IPS DF 4.7 (cell line): ENCODE results near the gene SF3A1.

Experiments used
- DNase-seq: peaks from one replicate; pipeline ENCODE4 v3.0.0-alpha.2; 2013; ENCODE audit warnings: low spot score; ENCODE audit errors: extremely low read depth

The SF3A1 gene

DNA sequence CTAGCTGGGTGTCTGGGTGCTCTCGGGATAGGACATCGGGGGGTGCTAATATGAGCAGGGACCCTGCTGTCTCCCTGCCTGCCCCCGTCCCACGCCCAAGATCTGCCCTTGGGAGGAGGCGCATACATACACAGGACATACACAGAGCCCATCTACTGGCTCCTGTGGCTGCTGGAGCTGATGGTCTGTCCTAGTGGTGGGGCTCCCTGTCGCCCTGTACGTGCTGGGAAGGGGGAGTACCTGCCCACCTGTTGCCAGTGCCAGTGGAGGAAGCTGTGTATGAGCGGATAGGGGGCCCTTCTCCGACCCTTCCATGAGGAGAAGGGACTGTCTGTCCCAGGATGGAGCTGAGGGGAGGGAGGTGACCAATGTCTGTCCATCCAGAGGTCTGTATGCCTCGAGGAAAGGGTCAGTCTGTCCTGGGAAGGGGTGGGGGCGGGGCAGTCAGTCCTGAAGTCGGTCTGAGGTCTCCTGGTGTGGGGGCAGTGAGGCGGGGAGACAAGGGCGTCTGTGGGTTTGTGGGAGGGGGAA is 30.9 kb downstream of the SF3A1 start:
- no peak for DNase-seq

DNA sequence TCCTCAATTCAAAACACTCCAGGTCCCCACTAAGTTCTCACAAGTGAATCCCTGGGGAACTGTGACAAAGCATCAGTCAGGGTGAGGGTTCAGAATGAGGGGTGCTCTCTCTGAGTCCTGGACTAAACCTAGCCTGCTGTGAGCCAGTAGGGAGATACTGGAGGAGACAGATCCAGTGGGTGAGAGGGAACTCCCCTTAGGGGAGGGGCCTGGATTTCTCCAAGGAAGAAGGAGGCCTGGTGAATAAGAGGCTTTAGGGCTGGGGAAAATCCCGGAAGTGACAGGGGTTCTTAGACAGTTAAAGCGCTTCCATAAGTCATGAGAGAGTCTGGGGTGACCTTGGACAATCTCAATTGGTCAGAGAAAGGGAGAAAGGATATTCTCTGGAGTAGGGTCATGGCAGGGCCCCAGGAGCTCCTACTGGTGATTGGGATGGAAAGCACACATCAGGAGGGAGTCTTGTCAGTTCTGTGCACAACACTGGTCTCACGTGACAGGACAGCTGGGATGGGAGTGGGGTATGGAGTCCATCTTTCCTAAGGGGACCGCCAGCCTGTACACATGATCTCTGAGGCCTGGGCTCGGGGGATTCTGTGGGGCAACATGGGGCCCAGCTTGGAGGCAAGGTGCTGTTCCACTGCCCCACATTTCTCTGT is 31.5 kb downstream of the SF3A1 start:
- DNase-seq, result no peak

DNA sequence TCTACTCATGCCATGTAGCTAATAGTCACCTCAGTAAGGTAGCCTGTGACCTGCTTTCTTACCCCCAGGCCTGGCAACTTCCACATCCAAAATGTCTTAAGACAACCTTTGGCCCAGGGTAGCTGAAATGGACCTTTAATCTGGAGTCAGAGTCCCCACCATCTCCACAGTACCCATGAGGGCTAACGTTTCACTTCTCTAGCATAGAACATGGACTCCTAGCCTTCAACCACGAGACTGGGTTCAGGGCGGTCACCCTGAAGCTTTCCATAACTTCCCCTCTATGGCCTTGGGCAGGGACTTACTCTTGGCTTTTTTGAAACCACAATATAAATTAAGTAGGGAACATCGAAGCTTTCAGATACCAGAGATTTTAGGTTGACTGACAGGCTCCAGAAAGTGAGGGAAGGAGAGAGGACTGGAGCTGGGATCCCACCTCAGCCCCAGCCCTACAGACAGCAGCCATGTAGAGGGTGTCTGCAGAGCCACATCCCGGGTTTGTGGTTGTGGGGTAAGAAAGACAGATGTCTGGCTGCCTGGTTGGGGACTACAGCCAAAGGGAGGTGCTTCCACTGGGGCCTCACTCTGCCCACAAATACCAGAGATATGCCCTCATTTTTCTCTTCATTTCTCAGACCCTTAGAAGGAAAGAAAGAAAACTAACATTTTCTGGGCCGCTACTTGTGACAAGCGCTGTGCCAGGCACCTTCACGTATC is 32.5 kb downstream of the SF3A1 start:
- no peak for DNase-seq

DNA sequence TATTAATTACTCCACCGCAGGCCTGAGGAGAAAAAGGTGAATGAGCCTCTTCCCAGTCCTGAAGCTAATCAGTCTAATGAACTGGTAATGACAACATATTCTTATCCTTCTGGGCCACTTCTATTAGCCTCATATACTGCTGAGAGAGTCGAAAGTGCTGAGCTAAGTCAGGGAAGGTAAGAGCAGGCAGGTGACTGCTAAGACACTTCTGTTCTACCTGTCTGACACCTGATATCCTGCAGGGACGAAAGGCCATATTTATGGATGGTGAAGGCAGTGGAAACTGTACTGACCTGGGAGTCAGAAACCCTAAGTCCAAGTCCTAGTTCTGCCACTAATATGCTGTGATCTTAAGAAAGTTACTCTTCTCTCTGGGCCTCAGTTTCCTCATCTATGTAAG is 33.4 kb downstream of the SF3A1 start:
- DNase-seq, result no peak

DNA sequence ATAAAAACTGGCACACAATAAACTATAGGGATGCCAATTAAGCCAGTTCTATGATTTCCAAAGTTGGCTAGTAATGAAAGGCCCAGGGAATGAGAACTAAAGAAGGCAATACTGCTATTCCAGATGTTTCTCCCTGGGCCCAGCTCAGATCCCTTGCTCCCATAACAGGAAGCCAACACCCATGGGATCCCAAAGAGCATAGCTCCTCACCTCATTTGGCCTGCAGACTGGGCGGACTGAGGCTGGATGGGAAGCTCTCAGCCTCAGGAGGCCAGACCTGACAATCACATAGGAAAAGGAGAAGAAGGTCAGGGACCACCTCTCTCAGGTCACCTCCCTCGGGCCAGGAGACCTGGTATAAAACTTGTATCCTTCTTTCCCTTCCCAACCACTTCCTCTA is 35.2 kb downstream of the SF3A1 start:
- DNase-seq, result no peak

DNA sequence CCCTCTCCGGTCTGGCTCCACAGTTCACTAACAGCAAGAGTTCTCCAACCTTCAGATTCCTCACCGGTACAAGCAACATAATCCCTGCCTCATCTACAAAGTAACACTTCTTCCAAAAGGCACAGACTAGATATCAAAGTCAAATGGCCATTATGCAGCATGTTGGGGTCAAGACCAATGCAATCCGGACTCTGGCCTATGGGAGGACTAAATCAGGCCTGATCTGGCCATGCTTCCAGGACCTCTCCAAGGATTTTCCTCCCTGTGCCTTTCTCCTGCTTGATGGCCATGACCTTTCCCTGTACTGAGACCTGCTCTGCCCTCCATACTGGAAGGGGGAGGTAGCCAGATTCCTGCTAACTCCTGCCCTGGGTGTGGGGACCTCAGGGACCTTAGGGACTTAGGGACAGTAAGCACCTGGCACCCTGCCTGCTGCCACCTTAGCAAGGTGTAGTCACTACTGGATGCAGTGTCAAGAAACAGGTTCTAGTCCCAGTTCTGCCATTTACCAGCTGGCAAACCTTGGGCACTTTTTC is 36.6 kb downstream of the SF3A1 start:
- no peak for DNase-seq

DNA sequence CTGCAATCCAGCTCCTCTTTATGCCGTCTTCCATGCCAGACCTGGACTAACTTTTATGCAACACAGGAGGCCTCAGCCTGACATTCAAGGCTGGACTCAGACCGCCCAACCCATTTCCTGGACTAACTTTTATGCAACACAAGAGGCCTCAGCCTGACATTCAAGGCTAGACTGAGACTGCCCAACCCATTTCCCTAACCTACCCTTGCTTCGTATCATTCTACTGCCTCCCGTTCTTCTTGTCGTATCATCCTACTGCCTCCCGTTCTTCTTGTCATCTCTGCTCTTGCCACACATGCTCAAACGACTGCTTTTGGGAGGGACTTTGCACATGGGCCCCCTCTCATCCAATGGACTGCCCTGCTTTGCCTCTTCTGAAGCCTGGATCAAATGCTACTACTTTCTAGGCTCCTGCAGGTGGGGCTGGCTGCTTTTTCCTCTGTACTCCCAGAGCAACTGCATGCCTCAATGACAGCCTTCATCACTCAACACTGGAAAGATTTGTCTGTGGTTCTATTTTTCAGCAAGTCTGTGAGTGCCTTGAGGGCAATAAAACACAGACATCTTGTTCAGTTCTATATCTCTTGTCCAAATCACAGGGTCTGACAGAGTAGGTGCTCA is 37.8 kb downstream of the SF3A1 start:
- DNase-seq, result no peak

DNA sequence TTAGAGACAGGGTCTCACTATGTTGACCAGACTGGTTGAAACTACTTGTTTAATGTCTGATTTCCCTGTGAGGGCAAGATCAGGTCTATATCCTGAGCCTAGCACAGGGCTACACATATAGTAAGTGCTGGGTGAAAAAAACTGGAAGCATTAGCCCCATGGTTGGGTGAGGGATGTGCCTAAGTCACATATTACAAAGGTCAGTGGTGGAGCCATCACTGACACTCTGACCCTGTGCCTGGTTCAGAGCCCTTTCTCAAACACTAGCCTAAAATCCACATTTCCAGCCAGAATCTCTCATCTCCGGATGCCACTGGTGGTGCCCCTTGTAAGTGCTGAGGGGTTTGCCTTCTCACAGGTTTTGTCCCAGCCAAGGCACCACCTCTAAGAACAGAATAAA is 38.9 kb downstream of the SF3A1 start:
- DNase-seq, result no peak

DNA sequence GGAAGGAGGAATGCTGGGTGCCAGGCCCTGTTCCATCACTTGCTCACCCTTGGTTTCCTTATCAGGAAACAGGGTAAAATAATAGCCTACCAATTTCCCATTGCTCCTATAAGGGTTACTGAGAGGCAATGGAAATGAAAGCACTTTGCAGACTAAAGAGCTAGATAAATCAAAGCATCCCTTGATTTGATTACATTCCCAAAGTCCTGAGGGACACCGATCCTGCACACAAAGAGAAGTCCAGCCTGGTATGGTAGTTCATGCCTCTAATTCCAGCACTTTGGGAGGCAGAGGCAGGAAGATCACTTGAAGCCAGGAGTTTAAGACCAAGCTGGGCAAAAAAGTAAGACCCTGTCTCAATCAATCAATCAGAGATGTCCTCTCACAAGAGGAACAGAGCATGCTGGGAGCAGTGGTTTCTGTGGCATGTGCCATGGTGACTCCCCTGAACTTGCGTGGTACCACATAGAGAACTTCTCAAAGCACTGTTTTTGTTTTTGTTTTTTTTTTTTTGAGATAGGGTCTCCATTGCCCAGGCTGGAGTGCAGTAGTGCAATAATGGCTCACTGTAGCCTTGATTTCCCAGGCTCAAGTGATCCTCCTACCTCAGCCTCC is 40.6 kb downstream of the SF3A1 start:
- no peak for DNase-seq

DNA sequence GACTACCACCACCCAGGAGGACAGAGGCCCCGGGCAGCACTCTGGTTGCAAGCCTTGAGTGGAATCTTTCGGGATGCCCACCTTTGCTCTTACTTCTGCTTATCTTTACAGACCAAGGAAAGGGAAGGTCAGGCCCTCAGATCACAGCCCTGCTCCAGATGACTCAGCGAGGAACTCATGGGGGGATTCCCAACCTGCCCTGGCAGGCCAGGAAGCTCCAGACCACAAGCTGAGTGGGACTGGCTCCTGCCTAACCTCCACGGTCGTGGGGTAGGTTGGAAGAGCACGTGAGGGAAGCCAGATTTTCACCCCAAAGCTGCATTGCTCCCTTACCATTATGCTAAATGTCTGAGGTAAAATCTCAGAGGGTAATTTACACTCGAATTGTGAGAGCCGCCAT is 41.8 kb downstream of the SF3A1 start:
- DNase-seq, result no peak

DNA sequence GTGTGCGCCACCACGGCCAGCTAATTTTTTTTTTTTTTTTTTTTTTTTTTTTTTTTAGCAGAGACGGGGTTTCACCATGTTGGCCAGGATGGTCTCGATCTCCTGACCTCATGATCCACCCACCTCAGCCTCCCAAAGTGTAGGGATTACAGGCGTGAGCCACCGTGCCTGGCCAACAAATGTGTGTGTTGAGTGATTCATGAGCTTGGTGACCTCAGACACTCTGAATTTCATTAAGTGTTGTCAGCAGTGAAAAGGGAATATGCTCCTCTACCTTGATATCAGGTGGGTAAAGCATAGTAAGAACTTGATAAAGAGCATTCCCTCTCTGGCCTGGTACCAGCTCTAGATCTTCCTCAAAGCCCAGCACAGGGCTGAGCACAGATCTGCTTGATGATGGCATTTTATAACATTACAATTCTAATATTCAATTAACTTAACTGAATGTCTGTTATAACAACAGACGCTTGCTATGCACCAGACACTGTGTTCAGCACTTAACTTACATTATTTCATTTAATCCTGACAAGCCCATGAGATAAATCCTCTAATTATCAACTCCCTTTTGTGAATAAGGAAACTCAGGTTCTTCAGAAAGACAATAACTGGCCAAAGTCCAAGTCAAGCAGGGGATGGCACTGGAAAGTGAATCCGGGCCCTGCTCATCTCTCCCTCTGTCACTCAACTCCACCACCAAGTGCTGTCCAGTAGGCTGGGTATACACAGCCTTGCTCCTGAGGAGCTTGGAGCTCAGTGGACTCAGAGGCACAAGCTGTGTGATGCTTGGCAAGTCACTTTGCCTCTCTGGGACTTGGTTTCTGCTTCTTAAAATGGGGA is 42.9 kb downstream of the SF3A1 start:
- DNase-seq, result no peak

DNA sequence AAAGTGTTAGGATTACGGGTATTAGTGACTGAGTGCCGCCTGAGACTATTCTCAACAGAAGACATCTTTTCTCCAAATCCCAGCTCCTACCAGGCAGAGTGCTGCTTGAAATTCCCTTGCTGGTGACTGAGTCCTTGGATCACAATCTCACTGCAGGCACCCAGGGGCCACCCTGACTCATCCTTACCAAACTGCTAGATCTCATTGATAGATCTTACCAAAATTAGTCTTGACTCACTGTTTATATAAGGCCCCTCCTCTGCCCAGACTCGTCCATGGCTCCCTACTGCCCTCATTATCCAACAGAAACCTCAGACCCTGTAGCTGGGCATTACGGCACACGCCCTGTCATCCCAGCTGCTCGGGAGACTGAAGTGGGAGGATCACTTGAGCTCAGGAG is 44.6 kb downstream of the SF3A1 start:
- no peak for DNase-seq

DNA sequence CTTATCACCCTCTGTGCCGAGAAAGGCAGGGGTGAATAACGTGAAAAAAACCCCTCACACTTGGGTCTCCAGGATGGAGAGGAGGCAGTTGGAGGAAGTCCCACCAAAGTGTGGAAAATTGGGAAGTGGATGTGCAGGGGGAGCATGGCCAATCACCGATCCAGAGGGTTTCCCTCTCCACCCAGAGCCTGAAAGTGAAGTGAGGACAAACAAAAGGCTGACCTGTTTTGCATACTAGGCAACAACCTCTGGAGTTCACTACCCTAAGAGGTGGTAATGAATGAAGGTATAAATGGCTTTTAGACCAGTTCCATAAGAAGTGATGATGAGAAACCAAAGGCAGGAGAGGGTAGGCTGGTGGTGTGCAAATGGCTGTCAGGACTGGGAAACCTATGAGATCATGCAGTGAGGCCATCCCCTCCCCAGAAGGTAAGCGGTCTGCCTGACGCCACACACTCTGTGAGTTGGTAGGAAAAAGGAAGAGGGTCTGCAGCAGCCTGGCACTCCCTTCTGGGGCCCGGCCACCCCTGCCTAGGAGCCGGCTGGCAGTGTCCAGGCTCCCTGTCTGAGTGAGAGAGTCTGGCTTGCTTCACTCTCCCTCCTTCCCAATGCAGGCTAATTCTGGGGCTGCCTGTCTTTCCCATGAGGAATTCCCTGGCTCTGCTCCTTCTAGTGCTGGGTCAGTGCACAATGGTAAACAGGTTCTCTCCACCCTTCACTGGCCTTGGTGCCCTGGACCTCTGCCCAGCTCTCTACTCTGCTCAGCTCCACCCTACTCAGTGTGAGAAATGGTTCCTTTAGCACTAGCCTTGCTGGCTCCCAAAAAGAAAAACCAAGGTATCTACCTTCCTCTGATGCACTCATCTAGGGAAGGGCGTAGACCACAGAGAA is 45.6 kb downstream of the SF3A1 start:
- DNase-seq, result no peak

DNA sequence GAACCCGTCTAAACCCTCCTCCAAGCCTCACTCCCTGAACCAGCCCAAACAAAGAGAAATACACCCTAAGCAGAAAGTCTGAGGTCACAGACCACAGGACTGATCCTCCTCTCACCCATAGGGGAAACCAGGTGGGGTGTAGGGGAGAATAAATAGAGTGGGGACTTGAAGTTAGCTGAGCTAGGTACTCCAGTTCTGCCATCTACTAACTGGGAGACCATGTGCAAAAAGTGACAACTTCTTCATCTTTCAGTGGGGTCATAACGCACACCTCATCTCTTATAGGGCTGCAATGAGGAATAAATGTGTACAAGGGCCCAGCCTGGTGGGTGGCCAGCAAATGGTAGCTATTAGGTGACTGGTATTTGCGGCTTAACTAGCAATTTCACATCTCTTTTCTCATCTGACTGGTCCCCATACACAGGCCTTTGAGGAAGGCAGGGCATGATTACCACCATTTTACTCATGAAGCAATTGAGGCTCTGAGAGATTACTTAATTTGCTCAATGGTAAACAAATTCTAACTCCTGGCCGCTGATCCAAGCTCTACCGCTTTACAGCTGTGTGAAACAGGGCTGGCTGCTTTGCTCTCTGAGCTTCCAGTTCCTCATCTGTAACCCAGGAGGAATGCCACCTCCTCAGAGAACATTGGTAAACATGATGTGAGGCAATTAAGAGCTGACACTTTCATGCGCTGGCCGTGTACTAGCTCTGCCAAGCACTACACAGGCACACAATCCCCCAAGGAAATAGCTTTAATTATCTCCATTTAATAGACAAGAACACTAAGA is 46.5 kb downstream of the SF3A1 start:
- no peak for DNase-seq

DNA sequence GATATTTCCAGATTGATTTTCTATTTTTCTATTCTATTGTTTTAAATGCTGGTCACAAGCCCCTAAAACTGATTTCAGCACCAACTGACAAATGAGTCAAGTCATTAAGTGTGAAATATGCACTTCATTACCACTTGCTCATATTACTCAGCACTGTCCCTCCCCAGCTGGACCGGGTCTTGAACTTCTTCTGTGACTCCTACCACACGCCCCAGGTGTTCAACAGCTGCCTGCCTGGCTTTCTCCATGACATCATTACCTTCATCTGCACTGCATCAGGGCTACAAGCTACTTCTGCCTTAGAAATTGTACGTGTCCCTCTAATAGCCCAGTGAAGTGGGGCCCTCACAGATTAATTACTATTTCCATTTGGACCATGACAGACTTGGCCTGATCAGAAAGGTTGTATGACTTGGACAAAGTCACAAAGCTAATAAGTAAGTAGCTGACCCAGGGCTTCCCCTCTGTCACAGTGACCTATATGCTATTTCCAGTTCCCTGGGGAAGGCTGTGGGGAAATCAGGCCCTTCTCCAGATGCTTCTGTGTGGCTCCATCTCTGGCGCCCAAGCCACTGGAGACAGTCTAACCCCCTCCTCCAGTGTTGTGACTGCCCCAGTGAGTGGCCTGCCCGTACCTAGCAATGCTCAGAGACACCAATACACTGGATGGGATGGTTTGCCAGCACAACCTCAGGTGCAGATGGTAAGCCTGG is 48.0 kb downstream of the SF3A1 start:
- no peak for DNase-seq

DNA sequence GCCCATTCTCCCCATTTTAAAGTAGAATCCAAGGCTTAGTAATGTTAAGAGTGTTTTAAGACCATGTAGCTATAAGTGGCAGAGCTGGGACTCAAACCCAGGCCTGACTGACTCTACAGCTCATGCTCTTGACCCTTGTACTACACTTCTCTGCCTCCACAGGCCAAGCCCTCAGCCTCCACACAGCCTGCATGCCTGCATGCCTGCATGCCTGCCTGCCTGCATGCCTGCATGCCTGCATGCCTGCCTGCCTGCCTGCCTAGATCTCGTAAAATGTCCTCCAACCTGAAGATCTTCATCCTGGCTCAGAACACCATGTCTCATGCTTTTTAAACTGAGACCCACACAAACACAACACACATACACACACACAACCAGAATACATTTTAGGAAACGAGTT is 48.6 kb downstream of the SF3A1 start:
- DNase-seq, result no peak

DNA sequence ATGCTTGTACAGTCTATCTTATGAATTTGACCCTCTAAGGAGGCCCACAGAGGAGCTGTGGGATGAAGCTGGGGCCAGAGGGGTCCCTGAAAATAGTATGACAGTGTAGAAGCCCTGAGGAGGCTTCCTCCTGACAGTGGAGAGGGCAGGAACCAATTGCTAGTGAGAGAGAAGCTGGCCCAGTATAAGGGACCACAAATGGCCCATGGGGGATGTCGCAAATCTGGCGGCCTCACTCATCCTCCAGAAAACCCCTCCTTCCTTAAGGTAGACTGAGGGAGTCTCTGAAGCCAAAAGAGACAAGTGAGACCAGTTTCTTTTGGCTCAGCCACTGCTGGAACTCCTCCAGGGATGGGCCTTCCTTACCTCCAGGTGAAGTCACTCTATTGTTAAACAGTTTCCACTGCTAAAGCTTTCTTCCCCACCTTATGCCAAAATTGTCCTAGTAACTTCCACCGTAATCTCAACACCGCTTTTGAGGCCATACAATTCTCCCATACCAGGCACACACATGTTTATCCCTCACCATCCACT is 49.6 kb downstream of the SF3A1 start:
- DNase-seq, result no peak

DNA sequence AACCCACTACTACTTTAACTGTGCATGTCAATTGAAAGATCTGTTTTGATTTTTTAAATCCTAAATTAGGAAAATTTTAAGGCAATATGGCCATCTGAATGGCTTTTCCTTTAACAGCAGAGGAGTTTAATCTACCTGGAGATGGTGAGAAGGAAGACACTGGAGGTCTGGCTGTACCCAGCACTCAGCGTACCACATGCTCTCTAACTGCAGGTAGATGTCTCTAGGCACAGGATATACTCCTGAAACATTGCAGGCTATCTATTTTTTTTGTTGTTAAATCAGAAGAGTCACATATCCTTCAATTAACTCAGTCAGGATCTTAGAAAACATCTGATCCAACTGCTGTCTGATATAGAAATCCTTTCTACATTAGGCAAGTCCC is 50.1 kb downstream of the SF3A1 start:
- no peak for DNase-seq
